HG03575 (cell line): ENCODE measurements around the gene RAB6C.
"Not testable (repeated sequence)": the region's sequence is repeated elsewhere in the genome, so short reads cannot be mapped to it uniquely, and the experiment has no call there.

Experiments
- ATAC-seq: cut with Tn5 transposase; IDR thresholded peaks from one replicate; pipeline ENCODE4 v1.9.1; 2021; ENCODE audit not compliant: unreplicated experiment, insufficient number of reproducible peaks, low FRiP score; ENCODE audit errors: extremely low read depth

RAB6C gene

GRCh38 chr2:129979629-129980155 lies at the start of gene RAB6C:
Gene RAB6C (plus strand): TSS chr2:129979666. CDS start chr2:129980116, 450 bp downstream.
- not testable (repeated sequence) for ATAC-seq

DNA sequence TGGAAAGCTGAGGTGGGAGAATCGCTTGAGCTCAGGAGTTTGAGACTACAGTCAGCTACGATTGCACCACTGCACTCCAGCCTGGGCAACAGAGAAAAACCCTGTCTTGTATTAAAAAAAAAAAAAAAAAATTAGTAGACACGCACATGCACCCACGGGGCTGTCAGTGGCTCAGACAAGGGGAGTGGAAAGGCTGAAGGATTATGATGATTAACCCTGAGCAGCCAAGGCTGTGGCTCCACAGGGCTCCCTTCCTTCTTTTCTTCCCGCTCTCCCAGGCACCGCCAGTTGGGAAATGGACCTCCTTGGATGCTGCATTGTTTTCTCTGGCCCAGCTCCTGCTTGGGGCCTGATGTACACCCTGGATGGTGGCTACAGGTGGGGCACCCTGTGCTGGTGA lies 49.0 kb upstream of the RAB6C start:
- ATAC-seq = no peak

DNA sequence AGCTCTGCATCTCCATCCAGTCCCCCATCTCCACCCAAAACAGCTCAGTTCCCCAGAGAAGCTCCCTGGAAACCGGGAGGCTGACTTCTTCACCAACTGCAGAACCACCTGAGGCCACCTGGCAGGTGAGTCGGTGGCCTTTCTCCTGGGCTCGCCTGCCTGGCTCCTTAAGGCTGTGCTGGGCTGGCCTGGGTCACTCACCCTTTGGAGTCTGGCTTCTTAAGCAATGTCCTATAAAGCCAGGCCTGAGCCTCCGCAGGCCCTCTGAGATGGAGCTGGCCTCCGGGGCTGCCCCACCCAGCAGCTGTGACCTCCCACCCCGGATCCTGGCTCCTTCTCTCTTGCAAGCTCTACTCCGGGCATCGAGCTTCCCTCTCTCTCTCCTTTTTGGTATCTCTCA lies 46.1 kb upstream of the RAB6C start:
- not testable (repeated sequence) for ATAC-seq

DNA sequence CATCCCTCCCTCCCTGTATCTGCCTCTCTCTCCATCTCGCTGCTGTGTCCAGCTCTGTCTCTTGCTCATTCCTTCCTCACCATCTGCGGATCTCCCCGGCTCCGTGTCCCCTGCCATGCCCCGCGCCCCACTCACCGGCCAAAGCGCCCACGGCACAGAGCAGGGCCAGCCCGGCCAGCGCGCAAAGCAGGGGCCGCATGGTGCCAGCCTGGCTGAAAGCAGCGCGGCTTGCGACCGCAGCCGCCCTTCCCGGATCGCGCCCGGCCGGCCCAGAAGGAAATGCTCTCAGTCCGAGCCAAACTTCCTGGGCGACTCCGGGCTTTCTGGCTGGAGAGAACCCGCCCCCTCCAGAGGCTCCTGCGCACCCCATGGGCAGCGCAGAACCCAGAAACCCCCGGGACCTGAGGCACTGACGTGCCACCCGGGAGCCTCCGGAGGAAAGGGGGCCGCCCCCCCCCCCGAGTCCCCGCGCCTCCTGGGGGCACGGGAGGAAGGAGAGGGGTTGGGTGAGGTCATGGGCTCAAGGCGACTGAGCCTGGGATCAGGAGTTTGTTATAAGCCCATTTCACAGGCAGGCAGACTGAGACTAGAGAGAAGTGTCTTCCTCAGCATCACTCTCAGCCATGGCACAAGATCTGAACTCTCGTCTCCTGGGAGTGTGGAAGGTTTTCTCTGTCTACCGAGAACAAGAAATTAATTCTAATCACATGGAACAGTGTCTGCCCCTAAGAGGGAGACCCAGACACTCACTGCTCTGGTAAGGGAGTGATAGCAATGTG lies 45.2 kb upstream of the RAB6C start:
- ATAC-seq = no peak

- no peak for ATAC-seq
These were observed 44.3 kb upstream of the RAB6C start for GRCh38 chr2:129935118-129935517.

DNA sequence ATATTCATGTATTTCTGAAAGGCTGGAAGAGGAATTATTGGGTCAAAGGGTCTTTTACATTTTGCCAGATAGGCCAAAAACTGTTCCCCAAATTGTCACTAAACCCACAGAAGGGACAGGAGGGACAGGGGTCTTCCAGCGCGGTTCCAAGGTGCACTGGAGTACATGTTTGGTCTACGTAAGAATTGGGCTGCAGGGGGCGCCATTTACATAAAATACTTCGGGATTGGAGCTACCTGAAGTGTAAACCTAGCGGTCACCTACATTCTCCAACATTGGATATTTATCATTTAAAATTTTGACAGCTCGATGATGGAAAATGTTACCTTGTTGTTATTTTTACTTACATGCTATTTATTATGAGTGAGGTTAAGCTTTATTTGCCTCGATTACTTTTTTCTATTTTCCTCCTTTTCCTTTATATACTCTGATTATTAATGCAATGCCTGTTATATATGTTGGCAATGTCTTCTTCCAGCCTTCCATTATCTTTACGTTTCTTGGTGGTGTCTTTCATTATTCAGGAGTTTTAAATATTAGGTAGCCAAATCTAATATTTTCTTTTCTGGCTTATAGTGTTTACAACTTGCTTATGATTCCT lies 43.0 kb upstream of the RAB6C start:
- ATAC-seq = no peak

DNA sequence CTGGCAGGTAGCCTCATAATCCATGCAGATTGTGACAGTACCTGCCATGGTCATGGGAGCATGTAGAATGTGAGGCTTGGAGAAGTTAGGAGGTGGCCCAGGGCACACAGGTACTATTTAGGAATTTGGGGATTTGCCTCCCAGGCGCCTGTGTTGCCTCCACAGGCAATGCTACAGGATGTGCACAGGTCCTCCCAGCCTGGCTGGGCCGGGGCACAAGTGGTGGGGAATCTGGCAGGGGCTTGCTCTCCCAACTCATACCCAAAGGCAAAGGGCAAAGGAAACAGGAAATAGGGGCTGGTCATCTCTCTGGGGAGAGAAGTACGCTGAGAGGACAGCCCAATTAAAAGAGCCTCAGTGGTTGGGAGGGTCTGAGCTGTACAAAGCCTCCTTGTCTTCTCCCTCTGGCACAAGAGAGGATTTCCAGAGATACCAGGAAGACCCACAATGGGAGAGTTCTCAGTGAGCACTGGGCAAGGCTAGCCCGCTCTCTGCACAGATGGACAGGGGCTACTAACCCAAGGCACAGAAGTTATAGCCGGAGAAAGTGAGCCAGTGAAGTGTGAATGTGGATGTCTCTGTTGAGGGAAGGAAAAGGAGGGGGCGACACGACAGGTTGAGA lies 40.5 kb upstream of the RAB6C start:
- ATAC-seq = not testable (repeated sequence)

GRCh38 chr2:129943456-129943855 lies 36.0 kb upstream of the RAB6C start:
- ATAC-seq = not testable (repeated sequence)

DNA sequence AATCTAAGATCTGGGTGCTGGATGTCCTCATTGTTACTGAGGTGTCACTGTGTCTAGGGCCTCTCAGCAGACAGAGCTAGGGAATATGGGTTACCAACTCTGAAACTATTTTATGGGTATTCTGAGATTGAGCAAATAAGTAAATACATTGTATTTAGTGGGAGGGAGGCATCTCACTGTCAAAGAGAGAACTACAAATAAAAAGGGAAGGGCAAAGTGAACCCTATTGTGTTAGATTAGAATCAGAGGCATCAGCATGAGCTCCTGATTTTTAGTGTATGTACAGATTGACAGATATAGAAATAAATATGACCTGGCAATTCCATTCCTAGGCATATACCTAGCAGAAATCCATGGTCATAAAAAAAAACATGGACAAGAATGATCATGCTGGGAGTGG lies 33.9 kb upstream of the RAB6C start:
- no peak for ATAC-seq

DNA sequence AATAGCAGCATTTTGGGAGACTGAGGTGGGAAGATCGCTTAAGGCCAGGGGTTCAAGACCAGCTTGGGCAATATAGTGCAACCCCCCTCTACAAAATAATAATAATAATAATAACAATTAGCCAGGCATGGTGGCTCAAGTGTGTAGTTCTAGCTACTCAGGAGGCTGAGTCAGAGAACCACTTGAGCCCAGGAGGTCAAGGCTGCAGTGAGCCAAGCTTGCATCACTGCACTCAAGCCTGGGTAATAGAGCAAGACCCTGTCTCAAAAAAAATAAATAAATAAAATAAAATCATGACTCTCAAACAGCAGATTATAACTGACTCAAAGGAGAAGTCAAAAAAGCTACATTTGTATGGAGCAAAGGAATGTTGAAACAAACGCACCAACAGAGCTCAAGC lies 31.8 kb upstream of the RAB6C start:
- ATAC-seq = not testable (repeated sequence)

DNA sequence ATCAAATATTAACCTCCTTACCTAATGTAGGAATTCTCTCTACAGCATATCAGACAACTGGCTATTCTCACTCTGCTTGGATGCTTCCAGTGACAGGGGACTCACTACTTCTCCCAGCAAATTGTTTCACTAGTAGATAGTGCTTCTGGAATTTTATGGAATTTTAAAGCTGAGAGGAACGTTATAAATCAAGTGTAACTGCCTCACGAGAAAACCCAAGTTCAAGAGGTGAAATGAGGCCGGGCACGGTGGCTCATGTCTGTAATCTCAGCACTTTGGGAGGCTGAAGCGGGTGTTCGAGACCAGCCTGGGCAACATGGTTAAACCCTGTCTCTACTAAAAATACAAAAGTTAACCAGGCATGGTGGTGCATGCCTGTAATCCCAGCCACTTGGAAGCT lies 23.3 kb upstream of the RAB6C start:
- ATAC-seq = not testable (repeated sequence)

DNA sequence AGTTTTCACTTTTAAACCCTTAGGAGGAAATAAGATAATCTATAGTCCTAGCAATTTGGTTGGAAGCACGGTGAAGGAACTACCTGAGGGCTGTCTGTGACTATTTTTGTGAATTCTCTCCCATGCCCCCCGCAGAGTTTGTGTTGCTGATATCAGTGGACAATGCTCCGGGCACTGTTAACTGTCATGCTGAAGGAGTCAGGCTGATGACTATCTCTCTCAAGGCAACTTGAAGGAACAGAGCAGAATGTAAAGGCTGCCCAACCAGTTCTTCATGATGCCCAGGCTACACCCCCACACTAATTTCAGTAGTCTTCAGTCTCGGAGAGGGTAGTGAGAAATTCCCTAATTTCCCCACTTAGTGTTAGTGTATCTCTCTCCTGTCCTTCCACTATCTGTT lies 21.6 kb upstream of the RAB6C start:
- no peak for ATAC-seq

DNA sequence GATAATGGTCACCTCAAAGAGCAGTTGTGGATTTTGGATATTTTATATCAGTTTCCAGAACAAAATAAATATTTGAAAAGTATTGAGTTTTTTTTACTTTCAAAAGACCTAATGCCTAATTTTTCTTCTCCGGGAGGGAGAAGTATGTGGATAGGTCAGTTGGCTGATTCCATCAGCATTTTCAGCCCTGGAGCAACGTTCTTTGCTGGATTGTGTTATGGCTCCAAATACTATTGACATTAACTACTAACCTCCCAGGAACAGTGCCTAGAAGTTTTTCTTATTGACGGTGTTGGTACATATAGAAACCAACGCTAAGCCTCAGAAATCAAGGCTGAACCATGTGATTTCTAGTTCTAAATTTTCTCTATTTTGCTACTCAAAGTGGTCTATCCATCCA lies 20.7 kb upstream of the RAB6C start:
- not testable (repeated sequence) for ATAC-seq

DNA sequence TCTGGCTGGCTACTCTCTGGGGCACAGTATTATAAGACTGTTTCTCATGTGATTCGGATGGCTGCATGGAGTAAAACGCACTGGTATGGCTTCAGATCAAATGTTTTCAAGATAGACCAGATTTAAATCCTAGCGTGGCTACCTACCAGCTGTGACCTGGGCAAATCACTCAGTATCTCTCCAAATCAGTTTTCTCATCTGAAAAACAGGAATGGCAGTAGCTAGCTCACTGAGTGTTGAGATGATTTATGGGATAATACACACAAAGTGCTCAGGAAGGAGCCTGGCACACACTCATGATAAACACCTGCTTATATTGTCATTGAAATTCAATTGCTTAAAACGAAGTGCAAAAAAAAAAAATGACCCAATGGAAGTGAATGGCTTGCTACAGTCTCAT lies 10.9 kb upstream of the RAB6C start:
- not testable (repeated sequence) for ATAC-seq

- no peak for ATAC-seq
These were observed 4.3 kb upstream of the RAB6C start for GRCh38 chr2:129975016-129975774.

DNA sequence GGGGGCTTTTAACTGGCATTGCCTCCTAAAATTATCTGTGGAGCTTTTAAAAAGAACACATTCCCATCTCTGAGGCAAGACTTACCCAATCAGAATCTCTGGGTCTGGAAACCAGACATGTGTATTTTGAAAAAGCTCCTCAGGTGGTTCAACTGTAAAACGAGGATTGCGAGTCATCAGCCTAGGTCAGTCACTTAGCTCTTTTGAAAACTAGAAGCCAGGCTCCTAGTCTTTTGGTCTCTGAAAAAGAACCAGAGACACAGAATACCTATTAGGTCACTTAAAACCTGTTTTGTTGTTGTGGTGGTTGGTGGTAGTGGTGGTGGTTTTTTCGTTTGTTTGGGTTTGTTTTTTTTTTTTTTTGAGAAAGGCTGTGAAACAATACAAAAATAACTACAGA lies 2.5 kb upstream of the RAB6C start:
- ATAC-seq = not testable (repeated sequence)

GRCh38 chr2:129977986-129978385 lies 1.5 kb upstream of the RAB6C start:
- ATAC-seq = no peak

DNA sequence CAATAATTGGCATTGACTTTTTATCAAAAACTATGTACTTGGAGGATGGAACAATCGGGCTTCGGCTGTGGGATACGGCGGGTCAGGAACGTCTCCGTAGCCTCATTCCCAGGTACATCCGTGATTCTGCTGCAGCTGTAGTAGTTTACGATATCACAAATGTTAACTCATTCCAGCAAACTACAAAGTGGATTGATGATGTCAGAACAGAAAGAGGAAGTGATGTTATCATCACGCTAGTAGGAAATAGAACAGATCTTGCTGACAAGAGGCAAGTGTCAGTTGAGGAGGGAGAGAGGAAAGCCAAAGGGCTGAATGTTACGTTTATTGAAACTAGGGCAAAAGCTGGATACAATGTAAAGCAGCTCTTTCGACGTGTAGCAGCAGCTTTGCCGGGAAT lies 780 bp downstream of the RAB6C start:
- ATAC-seq = not testable (repeated sequence)

- not testable (repeated sequence) for ATAC-seq
These were observed 2.2 kb downstream of the RAB6C start for GRCh38 chr2:129981689-129982088.
